HG03097 (cell line): ENCODE results near the gene FAAP100.

Source experiments
- ATAC-seq: cut with Tn5 transposase; IDR thresholded peaks from one replicate; pipeline ENCODE4 v1.9.1; 2021; ENCODE audit not compliant: unreplicated experiment, low FRiP score

FAAP100 gene

GRCh38 chr17:81513753-81514488 lies 38.2 kb downstream of the FAAP100 start:
- no peak for ATAC-seq

GRCh38 chr17:81513372-81513752 lies 38.8 kb downstream of the FAAP100 start:
- ATAC-seq, result no peak

- ATAC-seq, result peak; percentile 45
Observed at GRCh38 chr17:81512562-81513371, 39.4 kb downstream of the FAAP100 start, which contains the start of gene ACTG1. TSS of gene ACTG1 (minus strand) at chr17:81512799. CDS start at chr17:81512354, 445 bp downstream.

GRCh38 chr17:81511804-81512561 lies 40.2 kb downstream of the FAAP100 start:
- peak; percentile 8 for ATAC-seq

- ATAC-seq, result no peak
Observed at GRCh38 chr17:81511554-81511803, 40.7 kb downstream of the FAAP100 start.

- ATAC-seq, result no peak
Observed at GRCh38 chr17:81510785-81511553, 41.2 kb downstream of the FAAP100 start.

- ATAC-seq, result no peak
Observed at GRCh38 chr17:81509972-81510784, 42.0 kb downstream of the FAAP100 start.

GRCh38 chr17:81509207-81509971 lies 42.8 kb downstream of the FAAP100 start:
- no peak for ATAC-seq

- ATAC-seq, result no peak
Observed at GRCh38 chr17:81508639-81509206, 43.4 kb downstream of the FAAP100 start.

- ATAC-seq, result no peak
Observed at GRCh38 chr17:81503619-81504018, 48.5 kb downstream of the FAAP100 start.

- no peak for ATAC-seq
Observed at GRCh38 chr17:81502471-81503017, 49.6 kb downstream of the FAAP100 start.

- no peak for ATAC-seq
Observed at GRCh38 chr17:81500047-81500446, 52.1 kb downstream of the FAAP100 start.

GRCh38 chr17:81499601-81499970 lies 52.6 kb downstream of the FAAP100 start:
- no peak for ATAC-seq

GRCh38 chr17:81498953-81499600 lies 53.1 kb downstream of the FAAP100 start:
- ATAC-seq, result no peak

GRCh38 chr17:81494626-81495377 lies 57.4 kb downstream of the FAAP100 start:
- no peak for ATAC-seq

GRCh38 chr17:81493198-81494038 lies 58.7 kb downstream of the FAAP100 start:
- no peak for ATAC-seq
